Measurements from ENCODE around the gene SLAIN2. TPM values are rescaled to one million over a fixed set of nuclear protein-coding genes. Genes with fewer than 3 reads are reported as not detected.
"Not testable (repeated sequence)": the region's sequence is repeated elsewhere in the genome, so short reads cannot be mapped to it uniquely, and the experiment has no call there.

Gene SLAIN2
- 8.6 and 64.6 TPM in 2 replicates for total RNA-seq (2014; rRNA removed; shearing (Covaris generic); ENCODE audit: low replicate concordance)

GRCh38 chr4:48340965-48341775 lies at the start of gene SLAIN2:
TSS of gene SLAIN2 (plus strand) at chr4:48341529. CDS start at chr4:48341740, 211 bp downstream.
- Histone ChIP-seq H3K4me1 (ENCODE audit: low read length) (peaks cover 31% of the 10 kb centered on the region), H3K27me3 (ENCODE audit: low read length) (no peaks in the 10 kb centered on the region), H4K20me1 (ENCODE audit: insufficient read depth, low read depth, low read length) (peaks cover 19% of the 10 kb centered on the region; the same call in 1 of the 2 replicates), H3K4me2 (ENCODE audit: low read depth, low read length, poor library complexity, severe bottlenecking) (peak within 1 kb of the TSS; percentile 97), H2AFZ (ENCODE audit: low read length) (peak within 1 kb of the TSS; percentile 96), H3K4me3 (ENCODE audit: low read length) (peak within 1 kb of the TSS; percentile 97), H3K36me3 (ENCODE audit: insufficient read depth, low read length) (no peaks in the 10 kb centered on the region), H3K9me2 (replicated peaks; ENCODE audit: insufficient read depth, low read length) (no peaks in the 10 kb centered on the region), H3K9me3 (ENCODE audit: low read length) (no peaks in the 10 kb centered on the region), H3K9ac (ENCODE audit: low read length) (peak within 1 kb of the TSS; percentile 90), H3K27ac (ENCODE audit: low read length) (peak within 1 kb of the TSS; percentile 69), H3K79me2 (ENCODE audit: low read length) (peaks cover 47% of the 10 kb centered on the region)
- DNase-seq: peak; percentile 97

DNA sequence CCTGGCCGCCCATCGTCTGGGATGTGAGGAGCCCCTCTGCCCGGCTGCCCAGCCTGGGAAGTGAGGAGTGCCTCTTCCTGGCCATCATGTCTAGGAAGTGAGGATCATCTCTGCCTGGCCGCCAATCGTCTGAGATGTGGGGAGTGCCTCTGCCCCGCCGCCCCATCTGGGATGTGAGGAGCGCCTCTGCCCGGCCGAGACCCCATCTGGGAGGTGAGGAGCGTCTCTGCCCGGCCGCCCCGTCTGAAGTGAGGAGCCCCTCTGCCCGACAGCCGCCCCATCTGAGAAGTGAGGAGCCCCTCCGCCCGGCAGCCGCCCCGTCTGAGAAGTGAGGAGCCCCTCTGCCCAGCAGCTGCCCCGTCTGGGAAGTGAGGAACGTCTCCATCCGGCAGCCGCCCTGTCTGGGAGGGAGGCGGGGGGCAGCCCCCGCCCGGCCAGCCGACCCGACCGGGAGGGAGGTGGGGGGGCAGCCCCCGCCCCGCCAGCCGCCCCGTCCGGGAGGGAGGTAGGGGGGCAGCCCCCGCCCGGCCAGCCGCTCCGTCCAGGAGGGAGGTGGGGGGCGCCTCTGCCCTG lies 49.0 kb upstream of the SLAIN2 start:
- H3K4me3 ChIP-seq (ENCODE audit: low read length); H3K9me2 ChIP-seq (replicated peaks; ENCODE audit: insufficient read depth, low read length); H4K20me1 ChIP-seq (ENCODE audit: insufficient read depth, low read depth, low read length); H3K4me2 ChIP-seq (ENCODE audit: low read depth, low read length, poor library complexity, severe bottlenecking); H3K27ac ChIP-seq (ENCODE audit: low read length); H3K4me1 ChIP-seq (ENCODE audit: low read length); H3K9me3 ChIP-seq (ENCODE audit: low read length); H3K9ac ChIP-seq (ENCODE audit: low read length); H3K79me2 ChIP-seq (ENCODE audit: low read length); H2AFZ ChIP-seq (ENCODE audit: low read length); DNase-seq; H3K27me3 ChIP-seq (ENCODE audit: low read length); H3K36me3 ChIP-seq (ENCODE audit: insufficient read depth, low read length): not testable (repeated sequence)

DNA sequence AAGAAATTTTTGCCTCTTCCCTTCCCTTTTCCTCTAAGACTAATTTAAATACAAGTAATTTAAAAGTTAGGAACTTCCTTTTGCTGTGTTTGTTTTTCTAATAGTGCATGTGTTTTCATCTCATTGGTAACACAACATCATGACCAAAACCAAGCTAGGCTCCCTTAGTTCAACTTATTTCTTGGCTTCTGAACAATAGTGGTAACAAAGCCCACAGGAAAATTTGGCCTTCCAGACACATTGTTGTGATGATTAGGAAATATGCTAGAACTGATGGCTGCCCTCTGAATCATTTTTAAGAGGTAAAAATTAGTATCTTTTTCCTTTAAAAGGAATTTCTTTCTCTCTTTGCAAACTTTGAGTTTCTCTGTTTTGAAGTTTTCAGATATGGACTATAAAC lies 46.2 kb upstream of the SLAIN2 start:
- H3K4me1 ChIP-seq (ENCODE audit: low read length): no peaks in the 10 kb centered on the region
- no peaks in the 10 kb centered on the region for H3K9me2 ChIP-seq (replicated peaks; ENCODE audit: insufficient read depth, low read length)
- no peaks in the 10 kb centered on the region for H3K9me3 ChIP-seq (ENCODE audit: low read length)
- no peak overlapping the region for H3K4me3 ChIP-seq (ENCODE audit: low read length)
- H3K79me2 ChIP-seq (ENCODE audit: low read length): no peaks in the 10 kb centered on the region
- no peak overlapping the region for H3K4me2 ChIP-seq (ENCODE audit: low read depth, low read length, poor library complexity, severe bottlenecking)
- no peaks in the 10 kb centered on the region for H3K36me3 ChIP-seq (ENCODE audit: insufficient read depth, low read length)
- no peak overlapping the region for H3K27ac ChIP-seq (ENCODE audit: low read length)
- no peaks in the 10 kb centered on the region for H4K20me1 ChIP-seq (ENCODE audit: insufficient read depth, low read depth, low read length)
- H3K9ac ChIP-seq (ENCODE audit: low read length): no peak overlapping the region
- H3K27me3 ChIP-seq (ENCODE audit: low read length): no peaks in the 10 kb centered on the region
- no peak overlapping the region for H2AFZ ChIP-seq (ENCODE audit: low read length)
- no peak for DNase-seq

DNA sequence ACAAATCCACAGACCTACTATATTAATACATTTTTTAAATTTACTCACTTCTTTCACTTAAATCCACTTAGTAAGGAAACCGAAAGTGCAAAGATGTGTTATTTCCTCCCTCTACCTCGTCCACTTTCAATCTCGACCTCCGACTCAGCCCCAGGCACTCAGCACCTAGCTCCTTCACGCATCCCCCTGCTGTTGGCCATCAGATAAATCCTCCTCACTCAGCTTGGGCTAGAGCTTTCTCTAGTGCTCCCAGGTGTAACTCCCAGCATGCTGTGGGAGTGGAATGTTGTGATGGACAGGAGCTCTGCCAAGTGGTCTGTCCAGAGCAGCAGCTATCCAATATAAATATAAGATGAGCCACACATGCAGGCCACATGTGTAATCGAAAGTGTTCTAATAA lies 45.0 kb upstream of the SLAIN2 start:
- H3K9me3 ChIP-seq (ENCODE audit: low read length): no peaks in the 10 kb centered on the region
- no peaks in the 10 kb centered on the region for H3K36me3 ChIP-seq (ENCODE audit: insufficient read depth, low read length)
- no peak overlapping the region for H3K27ac ChIP-seq (ENCODE audit: low read length)
- H3K9ac ChIP-seq (ENCODE audit: low read length): no peak overlapping the region
- no peaks in the 10 kb centered on the region for H3K79me2 ChIP-seq (ENCODE audit: low read length)
- no peak for DNase-seq
- no peaks in the 10 kb centered on the region for H3K9me2 ChIP-seq (replicated peaks; ENCODE audit: insufficient read depth, low read length)
- no peak overlapping the region for H3K4me2 ChIP-seq (ENCODE audit: low read depth, low read length, poor library complexity, severe bottlenecking)
- H3K4me1 ChIP-seq (ENCODE audit: low read length): no peaks in the 10 kb centered on the region
- no peak overlapping the region for H2AFZ ChIP-seq (ENCODE audit: low read length)
- no peak overlapping the region for H3K4me3 ChIP-seq (ENCODE audit: low read length)
- H4K20me1 ChIP-seq (ENCODE audit: insufficient read depth, low read depth, low read length): no peaks in the 10 kb centered on the region
- no peaks in the 10 kb centered on the region for H3K27me3 ChIP-seq (ENCODE audit: low read length)

- Histone ChIP-seq H3K4me1 (ENCODE audit: low read length) (no peaks in the 10 kb centered on the region), H3K9ac (ENCODE audit: low read length) (no peak overlapping the region), H3K9me3 (ENCODE audit: low read length) (no peaks in the 10 kb centered on the region), H2AFZ (ENCODE audit: low read length) (no peak overlapping the region), H4K20me1 (ENCODE audit: insufficient read depth, low read depth, low read length) (no peaks in the 10 kb centered on the region), H3K27ac (ENCODE audit: low read length) (no peak overlapping the region), H3K79me2 (ENCODE audit: low read length) (no peaks in the 10 kb centered on the region), H3K4me2 (ENCODE audit: low read depth, low read length, poor library complexity, severe bottlenecking) (no peak overlapping the region), H3K4me3 (ENCODE audit: low read length) (no peak overlapping the region), H3K9me2 (replicated peaks; ENCODE audit: insufficient read depth, low read length) (no peaks in the 10 kb centered on the region), H3K27me3 (ENCODE audit: low read length) (no peaks in the 10 kb centered on the region), H3K36me3 (ENCODE audit: insufficient read depth, low read length) (no peaks in the 10 kb centered on the region)
- DNase-seq: no peak
These were observed 44.0 kb upstream of the SLAIN2 start for GRCh38 chr4:48297256-48297846.

DNA sequence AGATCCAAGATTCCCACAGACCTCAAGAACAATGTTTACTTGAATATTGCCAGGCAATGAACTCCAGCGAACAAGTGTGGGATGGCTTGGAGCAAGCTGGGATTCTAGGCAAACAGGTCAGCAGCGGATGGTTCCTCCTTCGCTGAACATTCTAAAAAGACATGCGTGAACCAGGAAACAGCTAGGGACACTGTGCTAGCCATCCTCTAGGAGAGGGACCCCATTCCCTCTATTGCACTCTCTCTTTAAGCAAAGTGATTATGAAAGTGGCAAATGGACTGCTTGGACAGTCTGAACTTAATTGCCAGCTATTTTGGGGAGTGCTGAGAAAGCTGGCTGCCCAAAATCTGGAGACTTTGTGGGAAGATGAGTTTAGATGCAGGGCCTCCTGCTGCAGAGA lies 41.8 kb upstream of the SLAIN2 start:
- Histone ChIP-seq H3K27ac (ENCODE audit: low read length) (no peak overlapping the region), H2AFZ (ENCODE audit: low read length) (no peak overlapping the region), H3K9me2 (replicated peaks; ENCODE audit: insufficient read depth, low read length) (no peaks in the 10 kb centered on the region), H3K27me3 (ENCODE audit: low read length) (no peaks in the 10 kb centered on the region), H3K4me1 (ENCODE audit: low read length) (no peaks in the 10 kb centered on the region), H3K36me3 (ENCODE audit: insufficient read depth, low read length) (no peaks in the 10 kb centered on the region), H4K20me1 (ENCODE audit: insufficient read depth, low read depth, low read length) (no peaks in the 10 kb centered on the region), H3K4me3 (ENCODE audit: low read length) (no peak overlapping the region), H3K9ac (ENCODE audit: low read length) (no peak overlapping the region), H3K4me2 (ENCODE audit: low read depth, low read length, poor library complexity, severe bottlenecking) (no peak overlapping the region), H3K79me2 (ENCODE audit: low read length) (no peaks in the 10 kb centered on the region), H3K9me3 (ENCODE audit: low read length) (no peaks in the 10 kb centered on the region)
- no peak for DNase-seq

- Histone ChIP-seq H3K27ac (ENCODE audit: low read length) (no peak overlapping the region), H3K27me3 (ENCODE audit: low read length) (no peaks in the 10 kb centered on the region), H3K4me3 (ENCODE audit: low read length) (no peak overlapping the region), H3K79me2 (ENCODE audit: low read length) (no peaks in the 10 kb centered on the region), H3K36me3 (ENCODE audit: insufficient read depth, low read length) (no peaks in the 10 kb centered on the region), H3K4me1 (ENCODE audit: low read length) (no peaks in the 10 kb centered on the region), H3K4me2 (ENCODE audit: low read depth, low read length, poor library complexity, severe bottlenecking) (no peak overlapping the region), H3K9me2 (replicated peaks; ENCODE audit: insufficient read depth, low read length) (no peaks in the 10 kb centered on the region), H3K9ac (ENCODE audit: low read length) (no peak overlapping the region), H2AFZ (ENCODE audit: low read length) (no peak overlapping the region), H4K20me1 (ENCODE audit: insufficient read depth, low read depth, low read length) (no peaks in the 10 kb centered on the region), H3K9me3 (ENCODE audit: low read length) (no peaks in the 10 kb centered on the region)
- no peak for DNase-seq
These were observed 41.3 kb upstream of the SLAIN2 start for GRCh38 chr4:48300004-48300403.

DNA sequence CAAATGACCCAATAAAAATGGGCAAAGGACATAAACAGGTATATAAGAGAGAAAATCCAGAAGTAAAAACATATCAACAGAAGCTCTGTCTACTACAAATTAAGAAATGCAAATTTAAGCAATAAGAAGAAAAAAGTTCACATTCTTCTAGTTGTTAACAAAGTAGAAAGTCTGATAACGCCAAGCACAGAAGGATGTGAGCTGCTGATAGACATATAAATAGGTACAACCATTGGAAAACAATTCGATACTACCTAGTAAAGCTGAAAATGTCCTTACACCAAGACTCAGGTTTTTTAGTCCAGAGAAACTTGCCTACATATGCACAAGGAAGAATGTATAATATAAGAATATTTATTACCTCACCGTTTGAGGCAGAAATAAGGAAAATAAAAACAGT lies 35.8 kb upstream of the SLAIN2 start:
- Histone ChIP-seq H3K36me3 (ENCODE audit: insufficient read depth, low read length) (no peaks in the 10 kb centered on the region), H3K27me3 (ENCODE audit: low read length) (no peaks in the 10 kb centered on the region), H3K4me3 (ENCODE audit: low read length) (0 out of 2 replicates have a peak overlapping the region, but pooled peaks have one; percentile 26), H2AFZ (ENCODE audit: low read length) (peak overlapping the region; percentile 30; the same call in 1 of the 2 replicates), H3K79me2 (ENCODE audit: low read length) (no peaks in the 10 kb centered on the region), H3K9me3 (ENCODE audit: low read length) (no peaks in the 10 kb centered on the region), H3K4me2 (ENCODE audit: low read depth, low read length, poor library complexity, severe bottlenecking) (peak overlapping the region; percentile 57), H3K9ac (ENCODE audit: low read length) (no peak overlapping the region), H3K27ac (ENCODE audit: low read length) (no peak overlapping the region), H3K4me1 (ENCODE audit: low read length) (peaks cover 4% of the 10 kb centered on the region; the same call in 1 of the 2 replicates), H4K20me1 (ENCODE audit: insufficient read depth, low read depth, low read length) (no peaks in the 10 kb centered on the region), H3K9me2 (replicated peaks; ENCODE audit: insufficient read depth, low read length) (no peaks in the 10 kb centered on the region)
- DNase-seq: no peak

Measured in Karpas-422 (cell line).